Suppressor macrophage (primary cell): Measurements from ENCODE around the gene CCDC40.

ENCODE experiments used
- DNase-seq, 4 experiments: peaks; one replicate each; pipeline ENCODE4 v3.0.0-alpha.2; 2020 to 2022

The CCDC40 gene

DNA sequence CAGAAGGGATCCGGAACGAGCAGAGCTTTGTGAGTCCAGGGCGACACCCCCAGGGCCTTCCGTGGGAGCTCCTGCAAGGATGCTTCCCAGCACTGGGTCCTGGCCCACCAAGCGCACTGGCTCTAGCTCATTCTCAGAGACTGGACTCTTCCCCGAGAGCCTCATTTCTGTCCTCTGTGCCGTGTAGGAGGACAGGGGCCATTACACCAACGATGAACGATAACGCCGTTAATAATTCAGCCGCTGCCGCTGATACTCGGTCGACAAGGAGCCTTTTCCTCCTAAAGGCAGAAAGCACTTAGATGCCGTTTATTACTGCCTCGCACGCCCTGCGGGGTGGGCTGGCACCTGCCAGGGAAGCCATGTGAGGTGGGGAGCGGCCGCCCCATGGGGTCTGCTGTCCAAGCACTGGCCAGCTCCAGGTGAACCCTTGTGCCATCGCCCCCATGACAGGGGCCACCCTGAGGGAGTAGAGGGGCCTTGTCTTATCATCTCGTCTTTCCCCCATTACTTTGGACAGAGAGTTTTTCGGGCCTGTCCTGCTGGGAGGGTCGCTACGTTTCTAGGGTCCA lies 34.3 kb upstream of the CCDC40 start:
- no peak for DNase-seq

- no peak for DNase-seq
Observed at GRCh38 chr17:80002690-80003490, 33.6 kb upstream of the CCDC40 start.

DNA sequence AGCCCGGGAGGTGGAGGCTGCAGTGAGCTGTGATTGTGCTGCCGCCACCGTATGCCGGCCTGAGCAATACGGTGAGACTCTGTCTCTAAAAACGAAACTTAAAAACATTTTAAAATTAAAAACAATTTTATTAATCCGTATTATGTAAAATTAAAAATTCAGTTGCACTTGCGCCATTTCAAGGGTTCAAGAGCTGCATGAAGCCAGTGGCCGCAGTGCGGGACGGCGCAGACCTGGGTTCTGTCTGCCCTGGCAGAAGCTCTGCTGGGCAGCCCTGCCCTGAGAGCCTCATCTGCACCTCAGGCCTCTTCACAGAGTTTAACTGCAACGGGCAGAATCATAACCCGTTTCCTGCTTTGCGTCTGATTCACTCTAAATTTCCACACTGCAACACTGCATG lies 32.5 kb upstream of the CCDC40 start:
- DNase-seq = no peak

DNA sequence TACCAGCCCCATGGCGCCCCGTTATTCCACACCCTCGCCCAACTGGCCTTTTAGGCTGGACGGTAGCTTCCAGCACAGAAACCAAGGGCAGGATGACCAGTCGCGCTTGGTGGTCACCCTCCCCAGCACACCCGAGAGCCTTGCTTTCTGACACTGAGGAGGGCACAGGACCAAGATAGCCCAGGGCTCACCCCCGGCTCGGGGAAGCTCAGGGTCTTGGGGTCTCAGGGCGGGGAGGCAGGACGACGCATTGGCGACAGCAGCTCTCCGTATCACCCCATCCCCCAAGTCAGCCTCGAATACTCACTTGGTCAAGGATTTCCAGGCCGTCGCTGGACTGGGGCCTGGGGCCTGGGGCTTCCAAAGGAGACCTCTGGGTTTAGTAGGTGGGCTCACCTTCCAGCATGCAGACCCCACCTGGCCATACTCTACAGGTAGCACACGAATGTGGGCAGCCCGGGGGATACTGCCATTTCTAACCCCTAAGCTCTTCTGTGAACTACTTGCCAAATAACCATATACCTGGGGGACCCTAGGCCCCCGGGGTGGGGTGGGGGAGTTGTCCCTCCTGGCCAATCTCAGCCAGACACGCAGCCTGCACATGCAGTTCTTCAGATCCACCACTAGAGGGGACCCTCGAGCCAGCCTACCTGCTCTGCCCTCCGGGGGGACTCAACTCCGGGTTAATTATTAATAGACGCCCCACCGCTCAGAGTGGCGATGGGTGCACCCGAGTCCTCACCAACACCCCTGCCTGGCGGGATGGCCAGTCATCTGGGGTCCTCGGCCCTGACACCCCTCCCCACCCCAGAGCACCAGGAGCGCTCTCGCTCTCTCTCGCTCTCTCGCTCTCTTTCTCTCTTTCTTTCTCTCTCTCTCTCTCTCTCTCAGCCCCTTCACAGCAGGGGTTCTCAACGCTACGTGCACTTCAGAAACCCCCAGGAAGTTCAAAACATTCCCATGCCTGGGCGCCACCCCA lies 30.8 kb upstream of the CCDC40 start:
- DNase-seq = peak; percentile 51 to 67 (median 61)

- no peak for DNase-seq
Observed at GRCh38 chr17:80006339-80006720, 30.1 kb upstream of the CCDC40 start.

DNA sequence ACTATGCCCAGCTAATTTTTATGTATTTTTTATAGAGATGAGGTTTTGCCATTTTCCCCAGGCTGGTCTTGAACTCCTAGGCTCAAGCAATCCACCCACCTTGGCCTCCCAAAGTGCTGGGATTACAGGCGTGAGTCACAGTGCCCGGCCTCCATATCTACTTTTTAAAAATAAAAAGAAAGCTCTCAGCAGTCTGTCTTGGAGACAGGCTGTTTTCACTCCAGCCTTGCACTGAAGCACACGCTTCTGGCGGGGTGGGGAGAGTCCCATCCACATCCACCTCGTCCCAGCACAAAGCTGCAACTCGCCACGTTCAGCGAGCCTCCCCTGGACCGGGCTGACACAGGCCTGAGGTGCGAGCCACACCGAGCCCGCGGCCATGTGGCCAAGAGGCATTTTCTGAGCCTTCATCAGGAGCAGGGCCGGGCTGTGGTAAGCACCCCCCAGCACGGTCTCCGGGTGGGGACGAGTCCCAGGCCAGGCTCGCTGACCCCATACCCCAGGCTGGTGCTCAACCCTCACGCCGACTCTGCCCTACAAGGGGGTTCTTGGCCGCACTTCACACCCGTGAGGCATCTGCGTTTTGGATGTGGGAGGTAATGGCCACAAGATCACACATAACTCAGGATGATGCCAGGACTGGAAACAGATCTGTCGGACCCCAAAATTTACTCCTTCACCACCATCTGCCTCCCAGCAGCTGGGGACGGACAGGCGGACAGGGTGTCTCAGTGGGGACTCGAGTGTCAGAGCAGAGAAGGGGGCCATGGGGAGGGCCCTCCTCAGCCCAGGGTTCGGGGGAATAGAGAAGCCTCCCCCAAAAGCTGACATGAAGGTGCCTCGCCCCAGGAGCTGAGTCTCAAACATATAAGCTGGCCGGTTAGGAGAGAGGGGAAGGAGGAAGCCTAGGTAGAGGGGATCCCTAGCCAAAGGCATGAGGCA lies 29.4 kb upstream of the CCDC40 start:
- no peak for DNase-seq

GRCh38 chr17:80007939-80008338 lies 28.5 kb upstream of the CCDC40 start:
- no peak for DNase-seq

GRCh38 chr17:80008383-80008840 lies 28.0 kb upstream of the CCDC40 start:
- DNase-seq = peak; percentile 71 to 87 (median 83)

DNA sequence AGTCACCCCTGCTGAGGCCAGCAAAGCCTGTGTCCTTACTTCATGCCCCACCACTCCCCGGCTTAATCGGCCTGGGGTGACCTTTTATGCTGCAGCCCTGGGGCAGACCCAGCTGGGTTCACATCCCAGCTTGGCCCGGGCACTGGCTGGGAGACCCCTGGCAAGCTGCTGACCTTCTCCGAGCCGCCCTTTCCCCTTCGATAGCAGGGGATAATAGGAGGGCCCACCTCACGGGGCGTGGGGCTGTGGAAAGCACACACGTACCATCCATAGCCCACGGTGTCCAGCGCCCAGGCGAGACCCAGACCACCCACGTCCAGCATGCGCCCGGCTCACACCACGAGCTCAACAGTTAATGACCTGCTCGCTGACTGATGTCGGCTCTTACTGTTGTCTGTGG lies 27.6 kb upstream of the CCDC40 start:
- no peak for DNase-seq

GRCh38 chr17:80009391-80010282 lies 26.8 kb upstream of the CCDC40 start:
- DNase-seq = no peak

- no peak for DNase-seq
Observed at GRCh38 chr17:80010283-80010858, 26.1 kb upstream of the CCDC40 start.

DNA sequence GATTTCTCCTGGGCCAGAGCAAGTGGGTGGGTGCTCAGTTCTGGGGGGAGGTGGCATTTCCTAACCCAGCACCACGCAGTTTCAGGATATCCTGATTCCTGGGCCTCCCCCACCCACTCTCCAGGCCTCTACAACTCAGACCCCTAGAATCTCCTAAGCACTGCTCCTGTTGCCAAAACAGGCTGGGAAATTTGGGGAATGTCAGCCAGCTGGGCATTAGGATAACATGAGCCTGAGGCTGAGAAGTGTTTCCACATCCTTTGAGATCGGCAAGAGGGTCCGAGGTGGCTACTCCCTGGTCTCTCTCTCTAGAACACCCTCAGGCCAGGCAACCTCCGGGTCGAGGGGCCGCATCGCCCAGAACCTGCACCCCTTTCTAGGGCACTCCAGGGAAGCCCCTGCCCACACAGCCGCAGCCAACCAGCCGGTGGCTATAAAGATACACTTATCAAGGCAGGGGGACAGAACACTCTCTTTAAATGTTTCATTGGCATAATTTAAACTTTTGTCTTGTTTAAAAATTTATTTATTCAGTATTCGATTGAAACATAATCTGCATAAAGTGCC lies 24.4 kb upstream of the CCDC40 start:
- no peak for DNase-seq

DNA sequence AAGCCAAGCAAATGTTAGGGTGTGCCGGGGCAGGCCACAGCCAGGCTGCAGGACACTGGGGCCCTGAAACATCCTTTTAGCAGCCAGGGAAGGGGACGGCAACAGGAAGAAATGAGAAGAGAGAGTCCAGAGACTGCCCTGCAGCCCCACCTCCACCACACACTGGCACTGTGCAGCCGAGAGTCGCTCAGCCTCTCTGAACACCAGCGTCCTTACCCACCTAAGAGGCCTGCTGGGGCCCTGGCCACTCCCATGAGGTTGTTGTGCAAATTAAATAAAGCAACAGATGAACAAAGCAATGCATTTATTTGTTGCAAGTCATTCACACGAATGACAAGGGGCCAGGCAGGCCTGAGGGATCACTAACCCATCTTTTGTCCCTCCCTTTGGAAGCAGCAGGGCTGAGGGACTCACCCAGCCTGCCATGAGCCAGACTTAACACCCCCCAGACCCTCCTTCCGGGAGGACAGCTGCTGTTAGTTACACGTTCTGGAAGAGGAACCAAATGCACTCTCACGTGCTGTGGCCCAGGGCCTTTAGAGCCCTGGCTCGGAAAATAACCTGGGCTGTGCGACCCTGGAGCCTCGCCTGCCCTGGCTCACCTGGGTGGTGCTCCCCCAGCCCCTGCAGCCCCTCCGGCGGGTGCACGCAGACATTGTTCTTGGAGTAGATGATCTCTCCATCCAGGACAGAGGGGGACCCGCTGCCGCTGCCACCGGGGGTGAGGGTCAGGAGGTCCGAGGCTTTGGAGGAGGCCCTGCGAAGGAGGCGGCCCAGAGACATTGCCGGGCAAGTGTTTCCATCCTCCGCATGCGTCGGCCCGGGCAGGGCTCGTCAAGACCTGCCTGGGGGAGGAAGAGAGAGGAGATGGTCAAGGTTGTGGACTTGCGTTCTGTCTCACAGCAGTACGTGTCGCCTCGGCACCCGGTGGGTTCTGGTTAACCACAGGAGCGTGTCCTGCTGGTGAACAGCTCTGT lies 23.4 kb upstream of the CCDC40 start:
- no peak for DNase-seq

GRCh38 chr17:80017226-80018010 lies 19.0 kb upstream of the CCDC40 start:
- no peak for DNase-seq

DNA sequence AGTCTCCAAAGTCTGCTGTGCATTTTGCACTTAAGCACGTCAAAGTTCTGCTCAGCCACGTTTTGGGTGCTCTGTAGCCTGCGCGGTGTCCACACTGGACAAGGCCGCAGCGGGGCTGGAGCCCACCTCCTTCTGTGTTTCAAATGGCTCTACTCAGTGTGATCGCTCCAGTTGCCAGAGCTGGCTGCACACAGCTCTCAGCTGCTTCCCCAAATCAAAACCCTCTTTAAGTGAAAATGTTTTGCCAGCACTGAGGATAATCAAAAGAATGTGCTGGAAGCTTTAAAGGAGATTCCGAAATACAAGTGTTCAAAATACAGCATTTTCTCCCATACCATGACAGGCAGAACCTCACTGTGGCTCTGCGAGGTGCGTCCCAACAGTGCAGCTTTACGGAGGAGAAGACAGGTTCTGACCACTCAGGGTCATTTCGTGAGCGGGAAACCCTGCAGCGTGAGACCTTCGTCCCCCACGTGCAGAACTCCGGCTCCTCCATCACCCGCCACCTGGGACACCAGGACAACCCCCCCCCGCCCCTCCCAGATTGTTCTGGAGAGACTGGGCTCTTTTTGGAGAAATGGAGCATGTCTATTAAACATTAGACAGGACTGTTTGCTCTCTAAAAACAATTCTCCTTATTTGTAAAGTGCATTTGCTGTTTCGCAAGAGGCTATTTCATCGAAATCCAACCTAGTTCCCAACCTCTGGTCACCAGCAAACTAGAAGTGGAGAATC lies 17.4 kb upstream of the CCDC40 start:
- no peak for DNase-seq

DNA sequence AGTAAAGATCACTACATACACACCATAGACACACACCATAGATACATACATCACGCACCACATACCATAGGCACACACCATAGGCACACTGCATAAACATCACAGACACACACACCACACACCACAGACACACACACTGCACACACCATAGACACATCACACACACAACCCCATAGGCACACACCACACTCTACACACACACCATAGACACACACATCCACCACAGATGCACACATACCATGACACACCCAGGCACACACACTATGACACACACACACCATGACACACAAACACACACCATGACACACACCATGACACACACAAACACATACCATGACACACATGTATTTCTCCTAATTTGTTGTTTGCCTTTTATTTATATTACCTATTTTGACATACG lies 14.8 kb upstream of the CCDC40 start:
- DNase-seq = no peak

- no peak for DNase-seq
Observed at GRCh38 chr17:80023481-80024205, 12.8 kb upstream of the CCDC40 start.
